Measurements from ENCODE around the gene IFIT5. TPM values are rescaled to one million over a fixed set of nuclear protein-coding genes. Genes with fewer than 3 reads are reported as not detected.
A peak's percentile ranks its signal among the peaks of the same experiment; 100 is the strongest.

The IFIT5 gene
- polyA plus RNA-seq, 2 of the 4 experiments (the other 2 are of a cell fraction) = 7.8 to 11.5 TPM

- 55% methylated on average over 3 of the region's 3 CpGs for WGBS (ENCODE audit: missing lambda C conversion rate)
- H3K4me2 ChIP-seq = peak overlapping the region; percentile 50
- ATAC-seq (peak; percentile 78 to 84), DNase-seq (ENCODE audit: low read depth in 1 of 2, low spot score in 1 of 2) (peak in 1 of 2 experiments; percentile 53), FAIRE-seq (peak; percentile 23)
- H3K4me3 ChIP-seq = no peak overlapping the region
- ChIA-PET CTCF (interaction anchor here (1.1 to 1.3 kb wide), 2 partner anchors 101 to 157 kb away, joined by 3 read pairs; no protein-coding TSS in a partner anchor), POLR2A (interaction anchor here (0.7 kb wide), 1 partner anchor 18 kb away, joined by 5 read pairs; no protein-coding TSS in a partner anchor)
- TF ChIP-seq, protein P1, sequence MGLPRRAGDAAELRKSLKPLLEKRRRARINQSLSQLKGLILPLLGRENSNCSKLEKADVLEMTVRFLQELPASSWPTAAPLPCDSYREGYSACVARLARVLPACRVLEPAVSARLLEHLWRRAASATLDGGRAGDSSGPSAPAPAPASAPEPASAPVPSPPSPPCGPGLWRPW (IDR thresholded peaks at IDR 0.05) = no peak
- TF ChIP-seq JUNB (IDR thresholded peaks at IDR 0.05) (0 out of 2 replicates have a peak, but pooled peaks have one; percentile 25), CEBPB (IDR thresholded peaks at IDR 0.05) (peak; percentile 67; a peak in 3 of 4 replicates)
- no peaks in the 10 kb centered on the region for H3K9me3 ChIP-seq
- peak overlapping the region; percentile 34 to 65 for H3K27ac ChIP-seq
- H3K4me1 ChIP-seq = peaks cover 22% of the 10 kb centered on the region
Measured at GRCh38 chr10:89373916-89374711, 40.3 kb upstream of the IFIT5 start.

GRCh38 chr10:89374713-89375141, 39.6 kb upstream of the IFIT5 start:
- TF ChIP-seq POLR2A (IDR thresholded peaks at IDR 0.05; ENCODE audit: low read length) (no peak), TFCP2L1 (CRISPR knock-in tag; IDR thresholded peaks at IDR 0.05) (no peak), FOXS1 (CRISPR knock-in tag; IDR thresholded peaks at IDR 0.05) (no peak), CHD4 (IDR thresholded peaks at IDR 0.05; ENCODE audit: borderline replicate concordance) (no peak), CEBPB (IDR thresholded peaks at IDR 0.05) (no peak), HOXB13 (CRISPR knock-in tag; IDR thresholded peaks at IDR 0.05; ENCODE audit: low read depth) (no peak), HOXA7 (CRISPR knock-in tag; IDR thresholded peaks at IDR 0.05) (no peak), RNF2 (IDR thresholded peaks at IDR 0.05; ENCODE audit: borderline replicate concordance, low read depth) (no peak), CBX2 (IDR thresholded peaks at IDR 0.05; ENCODE audit: borderline replicate concordance, low read depth) (no peak), RAD21 (conservative IDR thresholded peaks at IDR 0.05 in 1 of 2, IDR thresholded peaks at IDR 0.05 in 1 of 2) (no peak), NR3C1 (IDR thresholded peaks at IDR 0.05) (no peak), SREBF2 (IDR thresholded peaks at IDR 0.05) (no peak)
- TF ChIP-seq, protein P2, sequence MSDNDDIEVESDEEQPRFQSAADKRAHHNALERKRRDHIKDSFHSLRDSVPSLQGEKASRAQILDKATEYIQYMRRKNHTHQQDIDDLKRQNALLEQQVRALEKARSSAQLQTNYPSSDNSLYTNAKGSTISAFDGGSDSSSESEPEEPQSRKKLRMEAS (IDR thresholded peaks at IDR 0.05) = no peak
- ChIA-PET CTCF (interaction anchor here (1.1 to 1.3 kb wide), 2 partner anchors 102 to 157 kb away, joined by 3 read pairs; no protein-coding TSS in a partner anchor), POLR2A (no interaction called here)
- Histone ChIP-seq H3K9me3 (no peaks in the 10 kb centered on the region), H3K4me3 (no peak overlapping the region), H3K27ac (peak overlapping the region; percentile 27 to 65; a peak in 5 of 6 replicates), H3K4me2 (peak overlapping the region; percentile 50; the same call in 2 of the 3 replicates), H3K4me1 (peaks cover 22% of the 10 kb centered on the region)
- peak; percentile 41 to 60; a peak in 4 of 6 replicates for ATAC-seq
- no peak for FAIRE-seq
- DNase-seq (ENCODE audit: low read depth in 1 of 2, low spot score in 1 of 2) = no peak

DNA sequence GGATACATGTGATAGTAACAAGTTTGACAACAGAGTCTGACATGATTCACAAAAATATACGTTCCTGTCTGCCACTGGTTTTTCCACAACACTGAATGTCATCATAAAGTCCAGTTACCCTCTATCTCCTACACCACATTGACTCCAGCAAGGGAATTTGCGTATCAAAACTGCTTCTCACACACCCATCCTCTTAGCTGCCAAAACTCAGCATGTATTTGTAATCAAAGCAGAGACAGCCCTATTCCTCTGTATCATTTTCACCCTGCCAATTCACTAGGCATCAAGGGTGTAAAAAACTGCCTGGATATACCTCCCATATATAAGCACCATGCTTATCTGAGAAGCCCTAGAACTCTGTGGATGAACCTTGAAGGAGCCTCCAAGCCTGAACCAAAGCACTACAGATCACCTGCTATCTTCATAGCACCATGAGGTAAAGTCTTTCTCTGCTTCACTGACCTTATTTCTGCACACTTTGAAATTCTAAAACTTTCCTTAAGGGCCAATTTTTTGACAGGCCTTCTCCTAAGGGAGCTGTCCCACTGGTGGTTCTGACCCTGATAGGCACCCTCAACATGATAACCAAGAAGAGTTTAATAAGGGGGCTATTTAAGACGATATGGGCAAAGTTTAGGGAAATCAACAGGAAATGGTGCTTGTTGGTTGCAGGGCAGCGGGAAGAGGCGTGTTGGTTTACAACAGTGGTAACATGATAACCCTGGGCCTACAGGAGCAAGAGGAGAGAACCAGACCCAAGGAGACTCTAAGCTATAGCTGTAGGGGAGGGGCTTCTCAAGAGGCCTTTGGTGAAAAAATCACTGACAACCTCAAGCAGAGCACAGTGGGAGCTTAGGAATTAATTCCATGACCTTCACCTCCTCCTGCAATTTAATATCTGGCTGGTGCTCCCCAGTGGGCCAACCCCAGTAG, 36.4 kb upstream of the IFIT5 start, which contains the start of gene IFIT1B:
IFIT1B (plus strand) TSS at position 352 of the 933 bp plus-strand sequence; CDS start at position 432, 80 bp downstream.
- H3K4me3 ChIP-seq = no peak within 1 kb of the TSS
- 78% methylated on average over 5 of the region's 5 CpGs for WGBS (ENCODE audit: missing lambda C conversion rate)
- H3K4me1 ChIP-seq = peaks cover 18% of the 10 kb centered on the region
- no peaks in the 10 kb centered on the region for H3K9me3 ChIP-seq
- ATAC-seq = no peak
- DNase-seq (ENCODE audit: low read depth in 1 of 2, low spot score in 1 of 2) = no peak
- H3K4me2 ChIP-seq = no peak within 1 kb of the TSS
- ChIA-PET POLR2A (no interaction called here), CTCF (interaction anchor here (0.8 to 1.5 kb wide), 6 partner anchors 8 to 161 kb away, joined by 3 to 5 read pairs (median 4); partner anchors contain the start of gene IFIT1)
- TF ChIP-seq GATA3 (IDR thresholded peaks at IDR 0.05; ENCODE audit: borderline replicate concordance) = no peak
- no peak for TF ChIP-seq JUNB (IDR thresholded peaks at IDR 0.05)
- TF ChIP-seq JUN (IDR thresholded peaks at IDR 0.05) = no peak
- no peak for TF ChIP-seq NR3C1 (IDR thresholded peaks at IDR 0.05)
- no peak for TF ChIP-seq HOXB5 (CRISPR knock-in tag; IDR thresholded peaks at IDR 0.05)
- no peak for TF ChIP-seq HEYL (CRISPR knock-in tag; IDR thresholded peaks at IDR 0.05)
- TF ChIP-seq TP53 (CRISPR knock-in tag; IDR thresholded peaks at IDR 0.05) = no peak
- no peak for TF ChIP-seq PHF8 (IDR thresholded peaks at IDR 0.05; ENCODE audit: borderline replicate concordance, low read depth)
- TF ChIP-seq ELK1 (IDR thresholded peaks at IDR 0.05; ENCODE audit: low read depth, low read length) = no peak
- no peak for TF ChIP-seq KDM1A (IDR thresholded peaks at IDR 0.05; ENCODE audit: low read depth)
- TF ChIP-seq CBX2 (IDR thresholded peaks at IDR 0.05; ENCODE audit: borderline replicate concordance, low read depth) = no peak
- no peak within 1 kb of the TSS for H3K27ac ChIP-seq
- FAIRE-seq = no peak

Data from A549 (cell line).